Stimulated activated CD4-positive, alpha-beta T cell treated with anti-CD3 and anti-CD28 coated beads, Interleukin-4, amount 100 ng/mL, for 1 hour (primary cell): ENCODE measurements around the gene DNAJC16.
"Not testable (repeated sequence)": the region's sequence is repeated elsewhere in the genome, so short reads cannot be mapped to it uniquely, and the experiment has no call there.

ENCODE experiments used
- DNase-seq: peaks from one replicate; pipeline ENCODE4 v3.0.0-alpha.2; 2020

Gene DNAJC16

GRCh38 chr1:15584489-15585363 lies 58.1 kb downstream of the DNAJC16 start, which contains the start of gene AGMAT:
TSS of gene AGMAT (minus strand) at chr1:15585051. CDS start at chr1:15584967, 84 bp downstream.
- DNase-seq = peak; percentile 68

- DNase-seq = no peak
Observed at GRCh38 chr1:15592285-15592684, 65.6 kb downstream of the DNAJC16 start.

- no peak for DNase-seq
Observed at GRCh38 chr1:15595809-15596617, 69.4 kb downstream of the DNAJC16 start.

GRCh38 chr1:15598436-15598835 lies 71.8 kb downstream of the DNAJC16 start:
- no peak for DNase-seq

GRCh38 chr1:15603050-15603965 lies 76.7 kb downstream of the DNAJC16 start:
- peak; percentile 91 for DNase-seq

GRCh38 chr1:15603966-15604282 lies 77.3 kb downstream of the DNAJC16 start:
- not testable (repeated sequence) for DNase-seq

- DNase-seq = not testable (repeated sequence)
Observed at GRCh38 chr1:15604400-15604799, 77.8 kb downstream of the DNAJC16 start.

GRCh38 chr1:15605398-15606383 lies 79.0 kb downstream of the DNAJC16 start:
- DNase-seq = no peak

- DNase-seq = no peak
Observed at GRCh38 chr1:15609631-15610030, 83.0 kb downstream of the DNAJC16 start.

GRCh38 chr1:15610167-15610566 lies 83.5 kb downstream of the DNAJC16 start:
- DNase-seq = no peak

GRCh38 chr1:15616373-15617172 lies 89.9 kb downstream of the DNAJC16 start:
- no peak for DNase-seq

GRCh38 chr1:15617173-15618076 lies 90.8 kb downstream of the DNAJC16 start, which contains the start of gene DDI2:
TSS of gene DDI2 (plus strand) at chr1:15617458. CDS start at chr1:15617671, 213 bp downstream.
- DNase-seq = peak; percentile 94

- DNase-seq = no peak
Observed at GRCh38 chr1:15618077-15618654, 91.5 kb downstream of the DNAJC16 start.

- no peak for DNase-seq
Observed at GRCh38 chr1:15618655-15619525, 92.2 kb downstream of the DNAJC16 start.

- no peak for DNase-seq
Observed at GRCh38 chr1:15620155-15620545, 93.5 kb downstream of the DNAJC16 start.

- DNase-seq = no peak
Observed at GRCh38 chr1:15620902-15621682, 94.4 kb downstream of the DNAJC16 start.

- DNase-seq = no peak
Observed at GRCh38 chr1:15621975-15622374, 95.3 kb downstream of the DNAJC16 start.
